GM21717 (cell line): ENCODE data around the gene EID3.
"Not testable (repeated sequence)": the region's sequence is repeated elsewhere in the genome, so short reads cannot be mapped to it uniquely, and the experiment has no call there.

Experiments
- ATAC-seq: cut with Tn5 transposase; IDR thresholded peaks from one replicate; pipeline ENCODE4 v1.9.1; 2021; ENCODE audit warnings: mild to moderate bottlenecking, moderate library complexity; ENCODE audit not compliant: unreplicated experiment

The EID3 gene

GRCh38 chr12:104288635-104289274, 14.8 kb upstream of the EID3 start:
- ATAC-seq, result peak; percentile 41

- no peak for ATAC-seq
Observed at GRCh38 chr12:104290320-104290719, 13.2 kb upstream of the EID3 start.

GRCh38 chr12:104290855-104291254, 12.7 kb upstream of the EID3 start:
- no peak for ATAC-seq

- ATAC-seq, result no peak
Observed at GRCh38 chr12:104291867-104292524, 11.5 kb upstream of the EID3 start.

- ATAC-seq, result no peak
Observed at GRCh38 chr12:104292872-104293794, 10.4 kb upstream of the EID3 start.

GRCh38 chr12:104294158-104294859, 9.2 kb upstream of the EID3 start:
- not testable (repeated sequence) for ATAC-seq

- no peak for ATAC-seq
Observed at GRCh38 chr12:104294927-104295668, 8.4 kb upstream of the EID3 start.

GRCh38 chr12:104295954-104296353, 7.6 kb upstream of the EID3 start:
- no peak for ATAC-seq

- no peak for ATAC-seq
Observed at GRCh38 chr12:104296718-104297117, 6.8 kb upstream of the EID3 start.

GRCh38 chr12:104297477-104298113, 5.9 kb upstream of the EID3 start:
- ATAC-seq, result no peak

- ATAC-seq, result no peak
Observed at GRCh38 chr12:104299842-104300481, 3.6 kb upstream of the EID3 start.

GRCh38 chr12:104304261-104305009, 896 bp downstream of the EID3 start:
- ATAC-seq, result no peak

GRCh38 chr12:104305349-104305748, 1.8 kb downstream of the EID3 start:
- no peak for ATAC-seq

GRCh38 chr12:104306376-104306775, 2.8 kb downstream of the EID3 start:
- no peak for ATAC-seq

- ATAC-seq, result no peak
Observed at GRCh38 chr12:104306943-104307654, 3.6 kb downstream of the EID3 start.

- ATAC-seq, result no peak
Observed at GRCh38 chr12:104307655-104308000, 4.1 kb downstream of the EID3 start.

- no peak for ATAC-seq
Observed at GRCh38 chr12:104309446-104309993, 6.0 kb downstream of the EID3 start.
